Activated T-helper 17 cell treated with anti-CD3 and anti-CD28 coated beads, Interleukin-2, amount 50 U/mL, for 72 hours (primary cell): ENCODE data around the gene ARMC5. TPM values are rescaled to one million over a fixed set of nuclear protein-coding genes. Genes with fewer than 3 reads are reported as not detected.
A peak's percentile ranks its signal among the peaks of the same experiment; 100 is the strongest.

Experiments used
- ATAC-seq: fragments of 150-1000 bp; cut with Tn5 transposase; replicated peaks from 2 replicates; pipeline ENCODE4 v1.10.0; 2021; ENCODE audit warnings: mild to moderate bottlenecking, moderate library complexity
- H3K27ac Mint-ChIP-seq: one replicate; pipeline ENCODE4 v1.8.0; 2022; ENCODE audit warnings: mixed read lengths
- H3K27me3 Mint-ChIP-seq: one replicate; pipeline ENCODE4 v1.8.0; 2022; ENCODE audit warnings: mixed read lengths
- H3K36me3 Mint-ChIP-seq: one replicate; pipeline ENCODE4 v1.8.0; 2022; ENCODE audit warnings: low read depth, mild to moderate bottlenecking, mixed read lengths
- H3K4me1 Mint-ChIP-seq: one replicate; pipeline ENCODE4 v1.8.0; 2022; ENCODE audit warnings: mixed read lengths
- H3K4me3 Mint-ChIP-seq: one replicate; pipeline ENCODE4 v1.8.0; 2022; ENCODE audit warnings: mild to moderate bottlenecking, mixed read lengths
- H3K9me3 Mint-ChIP-seq: one replicate; pipeline ENCODE4 v1.8.0; 2022; ENCODE audit warnings: mixed read lengths
- total RNA-seq, 2 donors: library from RNA; stranded (reverse); gene quantifications; one replicate each; pipeline ENCODE4 v1.2.3, GENCODE V29; 2022

ARMC5 gene
- total RNA-seq, 2 donors from 2014 or later, result 11.9 to 17.9 TPM

- no peak overlapping the region for H3K27ac Mint-ChIP-seq
- H3K9me3 Mint-ChIP-seq, result no peaks in the 10 kb centered on the region
- H3K36me3 Mint-ChIP-seq, result peaks cover 22% of the 10 kb centered on the region
- no peak for ATAC-seq
- H3K4me3 Mint-ChIP-seq, result no peak overlapping the region
- H3K27me3 Mint-ChIP-seq, result no peaks in the 10 kb centered on the region
- H3K4me1 Mint-ChIP-seq, result peaks cover 10% of the 10 kb centered on the region
Observed at GRCh38 chr16:31464348-31464769, 5.1 kb downstream of the ARMC5 start.

GRCh38 chr16:31464781-31465260 lies 5.5 kb downstream of the ARMC5 start:
- peaks cover 20% of the 10 kb centered on the region for H3K36me3 Mint-ChIP-seq

GRCh38 chr16:31465788-31466370 lies 6.6 kb downstream of the ARMC5 start:
- Mint-ChIP-seq H3K27ac (no peak overlapping the region), H3K36me3 (peaks cover 20% of the 10 kb centered on the region), H3K4me3 (no peak overlapping the region), H3K4me1 (peaks cover 5% of the 10 kb centered on the region), H3K27me3 (no peaks in the 10 kb centered on the region), H3K9me3 (no peaks in the 10 kb centered on the region)
- no peak for ATAC-seq

More at GRCh38 chr16:31464781-31465260, 5.5 kb downstream of the ARMC5 start:
- no peaks in the 10 kb centered on the region for H3K9me3 Mint-ChIP-seq
- no peak overlapping the region for H3K4me3 Mint-ChIP-seq
- H3K27me3 Mint-ChIP-seq, result no peaks in the 10 kb centered on the region
- H3K4me1 Mint-ChIP-seq, result peaks cover 10% of the 10 kb centered on the region
- ATAC-seq, result no peak
- no peak overlapping the region for H3K27ac Mint-ChIP-seq

DNA sequence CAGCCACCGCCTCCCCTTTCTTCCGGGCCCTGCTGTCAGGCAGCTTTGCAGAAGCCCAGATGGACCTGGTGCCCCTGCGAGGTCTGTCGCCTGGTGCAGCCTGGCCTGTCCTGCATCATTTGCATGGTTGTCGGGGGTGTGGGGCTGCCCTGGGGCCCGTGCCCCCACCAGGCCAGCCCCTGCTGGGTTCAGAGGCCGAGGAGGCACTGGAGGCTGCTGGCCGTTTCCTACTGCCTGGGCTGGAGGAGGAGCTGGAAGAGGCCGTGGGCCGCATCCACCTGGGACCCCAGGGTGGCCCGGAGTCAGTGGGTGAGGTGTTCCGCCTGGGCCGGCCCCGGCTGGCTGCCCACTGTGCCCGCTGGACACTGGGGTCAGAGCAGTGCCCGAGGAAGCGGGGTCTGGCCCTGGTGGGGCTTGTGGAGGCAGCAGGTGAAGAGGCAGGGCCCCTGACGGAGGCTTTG lies 7.1 kb downstream of the ARMC5 start:
- Mint-ChIP-seq H3K27ac (no peak overlapping the region), H3K4me3 (no peak overlapping the region), H3K27me3 (no peaks in the 10 kb centered on the region), H3K36me3 (peaks cover 20% of the 10 kb centered on the region), H3K4me1 (no peaks in the 10 kb centered on the region), H3K9me3 (no peaks in the 10 kb centered on the region)
- ATAC-seq, result no peak

DNA sequence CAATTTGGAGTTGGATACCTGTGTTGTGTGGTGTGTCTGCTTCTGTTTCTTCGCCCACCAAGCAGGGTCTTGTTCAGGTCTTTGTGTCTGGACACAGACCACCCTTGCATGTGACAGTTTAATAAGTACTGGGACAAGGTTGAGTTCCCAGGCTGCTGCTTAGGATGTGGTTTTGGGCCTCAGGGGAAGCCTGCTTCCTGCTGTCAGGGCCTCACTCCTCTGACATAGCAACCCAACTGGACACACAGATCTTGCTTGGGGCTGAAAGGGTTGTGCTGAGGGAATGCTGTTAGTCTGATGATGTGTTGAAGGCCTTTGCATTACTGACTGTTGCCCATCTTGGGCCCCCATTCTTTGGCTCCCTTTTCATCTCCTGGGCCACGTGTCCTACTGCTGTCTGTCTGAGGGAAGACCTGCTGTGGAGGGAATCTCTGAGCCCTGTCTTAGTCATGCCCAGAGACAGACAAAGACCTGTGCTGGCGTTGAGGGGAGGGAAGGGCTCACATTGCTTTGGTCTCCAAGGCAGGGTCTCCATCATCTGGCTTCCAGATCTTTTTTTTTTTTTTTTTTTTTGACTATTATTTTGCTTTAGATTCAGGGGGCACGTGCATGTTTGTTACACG lies 8.0 kb downstream of the ARMC5 start:
- ATAC-seq, result no peak
- H3K27ac Mint-ChIP-seq, result no peak overlapping the region

GRCh38 chr16:31467858-31468257 lies 8.6 kb downstream of the ARMC5 start:
- Mint-ChIP-seq H3K36me3 (peaks cover 17% of the 10 kb centered on the region), H3K4me3 (no peak overlapping the region), H3K27ac (no peak overlapping the region), H3K9me3 (no peaks in the 10 kb centered on the region), H3K4me1 (no peaks in the 10 kb centered on the region), H3K27me3 (peaks cover 4% of the 10 kb centered on the region)
- no peak for ATAC-seq

More for the DNA sequence above, 8.0 kb downstream of the ARMC5 start:
- Mint-ChIP-seq H3K4me1 (no peaks in the 10 kb centered on the region), H3K27me3 (no peaks in the 10 kb centered on the region), H3K36me3 (peaks cover 20% of the 10 kb centered on the region), H3K9me3 (no peaks in the 10 kb centered on the region), H3K4me3 (no peak overlapping the region)

GRCh38 chr16:31470615-31471014 lies 11.3 kb downstream of the ARMC5 start:
- H3K9me3 Mint-ChIP-seq, result no peaks in the 10 kb centered on the region
- no peak overlapping the region for H3K4me3 Mint-ChIP-seq
- H3K27ac Mint-ChIP-seq, result no peak overlapping the region
- H3K4me1 Mint-ChIP-seq, result no peaks in the 10 kb centered on the region
- H3K36me3 Mint-ChIP-seq, result peaks cover 2% of the 10 kb centered on the region
- no peak for ATAC-seq
- peaks cover 4% of the 10 kb centered on the region for H3K27me3 Mint-ChIP-seq

DNA sequence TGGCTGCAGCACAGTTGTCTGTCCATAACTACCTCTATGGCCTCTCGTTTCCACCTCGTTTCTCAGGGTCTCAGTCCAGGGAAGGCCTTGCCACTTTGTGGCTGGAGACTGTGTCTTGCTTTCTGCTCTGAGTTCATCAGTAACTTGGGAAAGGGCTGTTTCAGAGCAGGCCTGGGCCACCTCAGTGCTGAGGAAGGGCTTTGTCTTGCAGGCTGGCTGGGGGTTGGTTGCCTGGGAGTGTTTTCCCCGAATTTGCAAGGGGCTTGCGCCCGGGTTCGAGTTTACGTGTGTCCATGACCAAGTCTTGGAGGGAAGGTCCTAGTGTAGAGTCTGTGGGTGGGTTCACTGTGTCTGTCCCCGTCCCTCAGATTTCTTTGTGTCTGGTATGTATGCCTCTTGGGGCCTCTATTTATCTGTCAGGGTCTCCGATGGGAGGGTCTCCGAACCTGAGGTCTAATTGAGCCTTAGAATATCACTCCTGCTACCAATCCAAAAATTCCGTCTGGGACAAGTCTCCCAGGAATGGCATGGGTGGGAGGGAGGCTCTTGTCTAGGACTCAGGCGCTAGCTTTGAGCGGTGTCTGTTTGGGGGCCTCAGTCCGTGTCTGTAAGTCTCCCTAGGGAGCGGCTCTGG lies 12.1 kb downstream of the ARMC5 start:
- no peaks in the 10 kb centered on the region for H3K9me3 Mint-ChIP-seq
- ATAC-seq, result no peak
- peaks cover 2% of the 10 kb centered on the region for H3K4me1 Mint-ChIP-seq
- no peak overlapping the region for H3K27ac Mint-ChIP-seq
- H3K4me3 Mint-ChIP-seq, result peak overlapping the region; percentile 3
- no peaks in the 10 kb centered on the region for H3K36me3 Mint-ChIP-seq
- peaks cover 4% of the 10 kb centered on the region for H3K27me3 Mint-ChIP-seq

DNA sequence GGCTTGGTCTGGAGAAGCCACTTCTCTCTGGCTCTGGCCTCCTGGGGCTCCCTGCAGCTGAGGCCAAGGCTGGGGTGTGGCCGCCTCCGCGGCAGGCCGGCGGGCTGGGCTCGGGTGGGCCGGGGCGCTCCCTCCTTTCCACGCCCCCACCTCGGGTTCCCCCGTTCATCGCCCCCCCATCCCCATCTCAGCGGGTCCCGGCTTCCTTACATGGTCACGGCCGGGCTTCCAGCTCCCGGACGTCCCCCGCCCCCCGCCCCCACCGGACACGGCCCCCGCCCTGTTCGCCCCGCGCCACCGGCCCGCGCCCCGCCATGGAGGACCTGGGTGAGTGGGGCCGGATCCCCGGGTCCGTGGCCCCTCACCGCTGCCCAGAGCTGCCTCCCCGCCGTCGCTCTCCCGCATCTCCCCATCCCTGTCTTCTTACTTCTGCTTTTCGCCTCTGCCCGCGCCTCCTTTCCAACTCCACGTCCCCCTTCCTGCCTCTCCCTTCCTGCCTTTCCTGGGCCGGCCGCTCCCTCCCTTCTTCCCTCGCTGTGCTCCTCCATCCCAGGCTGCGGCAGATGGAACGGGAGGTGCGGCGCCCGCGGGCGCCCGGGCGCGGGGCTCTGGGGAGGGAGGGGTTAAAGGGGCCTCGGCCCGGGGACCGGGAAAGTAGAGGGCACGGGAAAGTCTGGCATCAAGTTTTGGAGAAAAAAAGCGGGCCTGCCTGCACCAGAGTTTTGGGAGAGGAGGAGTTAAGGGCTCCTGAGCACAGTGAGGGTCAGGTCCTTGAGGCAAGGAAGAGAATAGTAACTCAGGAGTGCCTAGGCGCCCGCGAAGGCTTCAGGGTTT lies 12.8 kb downstream of the ARMC5 start, which contains the start of gene TGFB1I1:
Gene TGFB1I1 (plus strand): TSS at position 278 of the 834 bp plus-strand sequence. CDS start 37 bp downstream, at position 315.
- Mint-ChIP-seq H3K4me3 (peak within 1 kb of the TSS; percentile 54), H3K36me3 (no peaks in the 10 kb centered on the region), H3K27ac (peak within 1 kb of the TSS; percentile 50), H3K27me3 (peaks cover 4% of the 10 kb centered on the region), H3K4me1 (peaks cover 4% of the 10 kb centered on the region), H3K9me3 (no peaks in the 10 kb centered on the region)
- no peak for ATAC-seq

DNA sequence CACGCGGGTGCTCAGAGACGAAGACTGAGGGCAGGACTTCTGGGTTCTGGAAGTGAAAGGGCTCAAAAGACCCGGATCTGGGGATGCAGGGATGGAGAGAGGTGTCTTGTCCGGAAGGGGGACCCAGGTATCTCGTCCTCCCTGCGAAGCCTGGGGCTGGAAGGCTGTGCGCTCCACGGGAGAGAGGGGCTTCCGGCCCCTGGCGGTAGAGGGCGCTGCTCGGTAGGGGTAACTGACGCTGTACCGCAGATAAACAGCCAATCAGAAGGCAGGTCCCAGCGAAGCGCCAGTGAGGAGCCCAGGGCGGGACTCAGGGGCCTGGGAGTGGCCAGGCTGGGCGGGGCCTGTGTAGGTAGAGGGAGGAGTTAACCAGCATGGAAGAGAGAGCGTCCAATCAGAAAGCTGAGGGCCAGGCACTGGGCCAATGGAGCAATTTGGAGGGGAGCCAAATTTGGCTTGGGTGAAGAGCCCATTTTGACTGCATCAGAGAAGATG lies 13.5 kb downstream of the ARMC5 start:
- Mint-ChIP-seq H3K36me3 (no peaks in the 10 kb centered on the region), H3K9me3 (no peaks in the 10 kb centered on the region), H3K4me3 (peak overlapping the region; percentile 54), H3K4me1 (peaks cover 5% of the 10 kb centered on the region), H3K27me3 (peaks cover 4% of the 10 kb centered on the region), H3K27ac (peak overlapping the region; percentile 50)
- ATAC-seq, result peak; percentile 44

GRCh38 chr16:31473264-31473984 lies 14.1 kb downstream of the ARMC5 start:
- no peaks in the 10 kb centered on the region for H3K9me3 Mint-ChIP-seq
- H3K36me3 Mint-ChIP-seq, result no peaks in the 10 kb centered on the region
- no peak overlapping the region for H3K27ac Mint-ChIP-seq
- peaks cover 4% of the 10 kb centered on the region for H3K27me3 Mint-ChIP-seq
- peak overlapping the region; percentile 54 for H3K4me3 Mint-ChIP-seq
- ATAC-seq, result no peak
- H3K4me1 Mint-ChIP-seq, result peaks cover 11% of the 10 kb centered on the region

DNA sequence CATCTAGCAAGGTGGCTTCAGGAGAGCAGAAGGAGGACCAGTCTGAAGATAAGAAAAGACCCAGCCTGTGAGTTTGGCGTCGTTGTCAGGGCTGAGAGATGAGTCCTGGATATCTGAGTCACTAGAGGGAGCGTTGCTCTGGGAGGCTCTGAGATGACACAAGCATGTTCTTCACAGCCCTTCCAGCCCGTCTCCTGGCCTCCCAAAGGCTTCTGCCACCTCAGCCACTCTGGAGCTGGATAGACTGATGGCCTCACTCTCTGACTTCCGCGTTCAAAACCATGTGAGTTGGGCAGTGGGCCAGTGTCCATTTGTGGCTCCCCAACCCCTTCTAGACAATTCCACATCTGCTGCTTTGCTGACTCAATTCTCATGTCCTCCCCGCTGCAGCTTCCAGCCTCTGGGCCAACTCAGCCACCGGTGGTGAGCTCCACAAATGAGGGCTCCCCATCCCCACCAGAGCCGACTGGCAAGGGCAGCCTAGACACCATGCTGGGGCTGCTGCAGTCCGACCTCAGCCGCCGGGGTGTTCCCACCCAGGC lies 14.9 kb downstream of the ARMC5 start:
- no peaks in the 10 kb centered on the region for H3K36me3 Mint-ChIP-seq
- no peak for ATAC-seq

More for the DNA sequence above, 14.9 kb downstream of the ARMC5 start:
- no peaks in the 10 kb centered on the region for H3K9me3 Mint-ChIP-seq
- no peak overlapping the region for H3K4me3 Mint-ChIP-seq
- H3K27me3 Mint-ChIP-seq, result peaks cover 4% of the 10 kb centered on the region
- H3K4me1 Mint-ChIP-seq, result peaks cover 11% of the 10 kb centered on the region
- H3K27ac Mint-ChIP-seq, result no peak overlapping the region
